HepG2 (cell line): ENCODE data around the gene C20orf204. TPM values are rescaled to one million over a fixed set of nuclear protein-coding genes. Genes with fewer than 3 reads are reported as not detected.

Experiments used
- EED ChIP-seq: sonication (generic); formaldehyde crosslinking; IDR thresholded peaks from 2 replicates; pipeline ENCODE4 v1.5.0; 2020; ENCODE audit warnings: mild to moderate bottlenecking, missing genetic modification reagents
- HNRNPL ChIP-seq: fragments of 200-400 bp; formaldehyde crosslinking; IDR thresholded peaks from 2 replicates; pipeline ENCODE4 v1.6.1; 2017; ENCODE audit warnings: mild to moderate bottlenecking, low read depth, low read length
- IKZF4 ChIP-seq: sonication (generic); formaldehyde crosslinking; IDR thresholded peaks from 2 replicates; pipeline ENCODE4 v1.5.1; 2020; ENCODE audit warnings: borderline replicate concordance, mild to moderate bottlenecking, low read depth, missing genetic modification reagents; ENCODE audit errors: not compliant biosample characterization
- KDM5B ChIP-seq: sonication (generic); formaldehyde crosslinking; IDR thresholded peaks from 2 replicates; pipeline ENCODE4 v1.4.0; 2020; ENCODE audit warnings: missing genetic modification reagents, mild to moderate bottlenecking, borderline replicate concordance
- MXD4 ChIP-seq: IDR thresholded peaks from 2 replicates; pipeline ENCODE4 v1.6.1; 2016; ENCODE audit warnings: mild to moderate bottlenecking, missing biosample characterization, missing genetic modification reagents
- ZFY ChIP-seq: sonication (generic); formaldehyde crosslinking; IDR thresholded peaks from 2 replicates; pipeline ENCODE4 v1.4.0; 2020; ENCODE audit warnings: missing genetic modification reagents
- ZNF235 ChIP-seq: sonication (generic); formaldehyde crosslinking; IDR thresholded peaks from 2 replicates; pipeline ENCODE4 v1.8.1; 2023; ENCODE audit warnings: mild to moderate bottlenecking, missing genetic modification reagents, borderline replicate concordance
- ZNF33B ChIP-seq: sonication (generic); formaldehyde crosslinking; IDR thresholded peaks from 2 replicates; pipeline ENCODE4 v1.5.1; 2020; ENCODE audit warnings: mild to moderate bottlenecking, missing genetic modification reagents
- ZNF350 ChIP-seq: sonication (generic); formaldehyde crosslinking; IDR thresholded peaks from 2 replicates; pipeline ENCODE4 v1.4.0; 2020; ENCODE audit warnings: mild to moderate bottlenecking, low read depth, missing genetic modification reagents, borderline replicate concordance
- ZNF484 ChIP-seq: sonication (generic); formaldehyde crosslinking; IDR thresholded peaks from 2 replicates; pipeline ENCODE4 v1.5.1; 2020; ENCODE audit warnings: mild to moderate bottlenecking, low read depth, missing genetic modification reagents, borderline replicate concordance
- ZNF546 ChIP-seq: sonication (generic); formaldehyde crosslinking; conservative IDR thresholded peaks from 2 replicates; pipeline ENCODE4 v1.8.1; 2023; ENCODE audit warnings: mild to moderate bottlenecking, missing genetic modification reagents
- ZNF749 ChIP-seq: sonication (generic); formaldehyde crosslinking; IDR thresholded peaks from 2 replicates; pipeline ENCODE4 v1.8.0; 2022; ENCODE audit warnings: mild to moderate bottlenecking, missing genetic modification reagents, moderate library complexity, borderline replicate concordance
- ZSCAN21 ChIP-seq: sonication (generic); formaldehyde crosslinking; IDR thresholded peaks from 2 replicates; pipeline ENCODE4 v1.8.0; 2022; ENCODE audit warnings: mild to moderate bottlenecking, missing genetic modification reagents, moderate library complexity, borderline replicate concordance
- polyA plus RNA-seq, 8 experiments: library from polyadenylated mRNA; depleted of rRNA in 3 of 8; stranded (reverse) in 7 of 8; unstranded in 1 of 8; fragments of >200 nt; fragmentation: Illumina TruSeq in 4 of 8; extraction: Trizol in 4 of 8; gene quantifications; 2 replicates each; pipeline versions ENCODE4 v1.2.1 to v1.2.3, GENCODE V29; 2011 to 2016; ENCODE audit warnings: low read depth in 4 of 8, missing spikeins in 1 of 8, mixed read lengths in 1 of 8; ENCODE audit not compliant: insufficient read depth in 1 of 8
- total RNA-seq, 5 experiments: library from RNA; depleted of rRNA; stranded (reverse); fragments of >200 nt; fragmentation: Illumina TruSeq; extraction: Trizol; gene quantifications; 2 replicates each; pipeline ENCODE4 v1.2.3, GENCODE V29; 2016; ENCODE audit warnings: low read depth in 1 of 5
- TF ChIP-seq, protein P1 (sequence below): IDR thresholded peaks from 2 replicates; pipeline ENCODE4 v1.6.1; 2016; ENCODE audit warnings: mild to moderate bottlenecking
- TF ChIP-seq, protein P2 (sequence below): sonication (generic); formaldehyde crosslinking; IDR thresholded peaks from 2 replicates; pipeline ENCODE4 v1.5.0; 2020; ENCODE audit warnings: mild to moderate bottlenecking, missing genetic modification reagents
- TF ChIP-seq, protein P3 (sequence below): sonication (generic); formaldehyde crosslinking; IDR thresholded peaks from 2 replicates; pipeline ENCODE4 v1.4.0; 2020; ENCODE audit warnings: missing genetic modification reagents
- TF ChIP-seq, protein P4 (sequence below): sonication (generic); formaldehyde crosslinking; IDR thresholded peaks from 2 replicates; pipeline ENCODE4 v1.4.0; 2020; ENCODE audit warnings: missing genetic modification reagents

The C20orf204 gene
- total and polyA plus RNA-seq, 2 of the 13 experiments (the other 11 are each of a cell fraction or from before 2014, with no cell fraction given) = 22.1 to 80.0 TPM

DNA sequence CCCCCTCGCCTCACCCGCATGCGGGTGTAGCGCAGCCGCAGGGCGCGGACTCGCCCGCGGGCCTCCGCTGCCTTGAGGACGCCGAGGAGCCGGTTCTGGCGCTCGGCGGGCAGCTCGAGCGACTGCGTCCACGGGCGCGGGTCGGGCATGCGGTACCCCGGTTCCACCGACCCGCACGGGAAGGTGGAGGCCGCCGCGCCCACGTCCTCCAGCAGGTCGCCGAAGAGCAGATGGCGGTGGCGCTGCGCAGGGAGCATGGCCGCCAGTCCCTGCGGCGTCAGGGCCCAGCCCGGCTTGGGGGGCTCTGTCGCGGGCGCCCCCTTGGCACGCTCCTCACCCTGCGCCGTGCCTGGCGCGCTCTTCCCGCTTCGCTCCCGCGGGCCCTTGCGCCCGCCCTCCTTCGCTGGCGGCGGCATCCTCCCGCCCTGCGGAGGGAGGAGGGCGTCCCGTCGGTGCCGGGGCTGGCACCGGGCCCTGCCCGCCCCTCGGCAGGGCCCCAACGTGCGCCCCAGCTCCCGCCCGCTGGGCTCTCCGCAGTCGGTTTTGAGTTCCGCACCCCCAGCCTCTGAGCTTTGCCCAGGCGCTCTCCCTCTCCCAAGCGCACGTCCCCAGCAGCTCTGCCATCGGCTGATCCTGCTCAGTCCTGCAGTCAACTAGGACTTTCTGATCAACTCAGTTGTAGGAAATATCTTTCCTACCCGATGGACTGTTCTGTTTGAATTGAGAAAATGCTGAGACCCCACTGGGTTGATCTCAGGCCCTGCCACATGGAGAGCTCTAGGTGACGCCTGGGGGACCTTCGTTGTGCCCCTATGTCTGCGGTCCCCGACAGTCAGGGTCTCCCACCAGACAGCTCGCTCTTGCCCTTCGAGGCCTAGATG is 48.1 kb downstream of the C20orf204 start, which contains the start of gene LKAAEAR1 (continued):
- TF ChIP-seq ZNF235 (CRISPR knock-in tag) (peak; percentile 6; the same call in 1 of the 2 replicates), ZFY (CRISPR knock-in tag) (0 out of 2 replicates have a peak, but pooled peaks have one; percentile 12), IKZF4 (CRISPR knock-in tag) (peak; percentile 10), KDM5B (CRISPR knock-in tag) (peak; percentile 14; the same call in 1 of the 2 replicates), ZNF350 (peak; percentile 12; the same call in 1 of the 2 replicates), ZNF749 (CRISPR knock-in tag) (no peak), ZSCAN21 (CRISPR knock-in tag) (no peak; the same call in 1 of the 2 replicates), ZNF484 (CRISPR knock-in tag) (0 out of 2 replicates have a peak, but pooled peaks have one; percentile 33), HNRNPL (peak; percentile 20; the same call in 1 of the 2 replicates), ZNF546 (CRISPR knock-in tag) (0 out of 2 replicates have a peak, but pooled peaks have one; percentile 48), EED (CRISPR knock-in tag) (peak; percentile 43; the same call in 1 of the 2 replicates), ZNF33B (CRISPR knock-in tag) (no peak), MXD4 (0 out of 2 replicates have a peak, but pooled peaks have one; percentile 9)
- TF ChIP-seq, protein P1, sequence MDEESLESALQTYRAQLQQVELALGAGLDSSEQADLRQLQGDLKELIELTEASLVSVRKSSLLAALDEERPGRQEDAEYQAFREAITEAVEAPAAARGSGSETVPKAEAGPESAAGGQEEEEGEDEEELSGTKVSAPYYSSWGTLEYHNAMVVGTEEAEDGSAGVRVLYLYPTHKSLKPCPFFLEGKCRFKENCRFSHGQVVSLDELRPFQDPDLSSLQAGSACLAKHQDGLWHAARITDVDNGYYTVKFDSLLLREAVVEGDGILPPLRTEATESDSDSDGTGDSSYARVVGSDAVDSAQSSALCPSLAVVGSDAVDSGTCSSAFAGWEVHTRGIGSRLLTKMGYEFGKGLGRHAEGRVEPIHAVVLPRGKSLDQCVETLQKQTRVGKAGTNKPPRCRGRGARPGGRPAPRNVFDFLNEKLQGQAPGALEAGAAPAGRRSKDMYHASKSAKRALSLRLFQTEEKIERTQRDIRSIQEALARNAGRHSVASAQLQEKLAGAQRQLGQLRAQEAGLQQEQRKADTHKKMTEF (CRISPR knock-in tag) = 0 out of 2 replicates have a peak, but pooled peaks have one; percentile 7
- TF ChIP-seq, protein P2, sequence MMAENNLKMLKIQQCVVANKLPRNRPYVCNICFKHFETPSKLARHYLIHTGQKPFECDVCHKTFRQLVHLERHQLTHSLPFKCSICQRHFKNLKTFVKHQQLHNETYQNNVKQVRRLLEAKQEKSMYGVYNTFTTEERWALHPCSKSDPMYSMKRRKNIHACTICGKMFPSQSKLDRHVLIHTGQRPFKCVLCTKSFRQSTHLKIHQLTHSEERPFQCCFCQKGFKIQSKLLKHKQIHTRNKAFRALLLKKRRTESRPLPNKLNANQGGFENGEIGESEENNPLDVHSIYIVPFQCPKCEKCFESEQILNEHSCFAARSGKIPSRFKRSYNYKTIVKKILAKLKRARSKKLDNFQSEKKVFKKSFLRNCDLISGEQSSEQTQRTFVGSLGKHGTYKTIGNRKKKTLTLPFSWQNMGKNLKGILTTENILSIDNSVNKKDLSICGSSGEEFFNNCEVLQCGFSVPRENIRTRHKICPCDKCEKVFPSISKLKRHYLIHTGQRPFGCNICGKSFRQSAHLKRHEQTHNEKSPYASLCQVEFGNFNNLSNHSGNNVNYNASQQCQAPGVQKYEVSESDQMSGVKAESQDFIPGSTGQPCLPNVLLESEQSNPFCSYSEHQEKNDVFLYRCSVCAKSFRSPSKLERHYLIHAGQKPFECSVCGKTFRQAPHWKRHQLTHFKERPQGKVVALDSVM (CRISPR knock-in tag) = peak; percentile 51; the same call in 1 of the 2 replicates
- TF ChIP-seq, protein P3, sequence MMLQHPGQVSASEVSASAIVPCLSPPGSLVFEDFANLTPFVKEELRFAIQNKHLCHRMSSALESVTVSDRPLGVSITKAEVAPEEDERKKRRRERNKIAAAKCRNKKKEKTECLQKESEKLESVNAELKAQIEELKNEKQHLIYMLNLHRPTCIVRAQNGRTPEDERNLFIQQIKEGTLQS (CRISPR knock-in tag) = peak; percentile 10; the same call in 1 of the 2 replicates
- TF ChIP-seq, protein P4, sequence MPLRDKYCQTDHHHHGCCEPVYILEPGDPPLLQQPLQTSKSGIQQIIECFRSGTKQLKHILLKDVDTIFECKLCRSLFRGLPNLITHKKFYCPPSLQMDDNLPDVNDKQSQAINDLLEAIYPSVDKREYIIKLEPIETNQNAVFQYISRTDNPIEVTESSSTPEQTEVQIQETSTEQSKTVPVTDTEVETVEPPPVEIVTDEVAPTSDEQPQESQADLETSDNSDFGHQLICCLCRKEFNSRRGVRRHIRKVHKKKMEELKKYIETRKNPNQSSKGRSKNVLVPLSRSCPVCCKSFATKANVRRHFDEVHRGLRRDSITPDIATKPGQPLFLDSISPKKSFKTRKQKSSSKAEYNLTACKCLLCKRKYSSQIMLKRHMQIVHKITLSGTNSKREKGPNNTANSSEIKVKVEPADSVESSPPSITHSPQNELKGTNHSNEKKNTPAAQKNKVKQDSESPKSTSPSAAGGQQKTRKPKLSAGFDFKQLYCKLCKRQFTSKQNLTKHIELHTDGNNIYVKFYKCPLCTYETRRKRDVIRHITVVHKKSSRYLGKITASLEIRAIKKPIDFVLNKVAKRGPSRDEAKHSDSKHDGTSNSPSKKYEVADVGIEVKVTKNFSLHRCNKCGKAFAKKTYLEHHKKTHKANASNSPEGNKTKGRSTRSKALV (CRISPR knock-in tag) = peak; percentile 85
